Measurements from ENCODE around the gene CNIH1.
A peak's percentile ranks its signal among the peaks of the same experiment; 100 is the strongest.

The CNIH1 gene

DNA sequence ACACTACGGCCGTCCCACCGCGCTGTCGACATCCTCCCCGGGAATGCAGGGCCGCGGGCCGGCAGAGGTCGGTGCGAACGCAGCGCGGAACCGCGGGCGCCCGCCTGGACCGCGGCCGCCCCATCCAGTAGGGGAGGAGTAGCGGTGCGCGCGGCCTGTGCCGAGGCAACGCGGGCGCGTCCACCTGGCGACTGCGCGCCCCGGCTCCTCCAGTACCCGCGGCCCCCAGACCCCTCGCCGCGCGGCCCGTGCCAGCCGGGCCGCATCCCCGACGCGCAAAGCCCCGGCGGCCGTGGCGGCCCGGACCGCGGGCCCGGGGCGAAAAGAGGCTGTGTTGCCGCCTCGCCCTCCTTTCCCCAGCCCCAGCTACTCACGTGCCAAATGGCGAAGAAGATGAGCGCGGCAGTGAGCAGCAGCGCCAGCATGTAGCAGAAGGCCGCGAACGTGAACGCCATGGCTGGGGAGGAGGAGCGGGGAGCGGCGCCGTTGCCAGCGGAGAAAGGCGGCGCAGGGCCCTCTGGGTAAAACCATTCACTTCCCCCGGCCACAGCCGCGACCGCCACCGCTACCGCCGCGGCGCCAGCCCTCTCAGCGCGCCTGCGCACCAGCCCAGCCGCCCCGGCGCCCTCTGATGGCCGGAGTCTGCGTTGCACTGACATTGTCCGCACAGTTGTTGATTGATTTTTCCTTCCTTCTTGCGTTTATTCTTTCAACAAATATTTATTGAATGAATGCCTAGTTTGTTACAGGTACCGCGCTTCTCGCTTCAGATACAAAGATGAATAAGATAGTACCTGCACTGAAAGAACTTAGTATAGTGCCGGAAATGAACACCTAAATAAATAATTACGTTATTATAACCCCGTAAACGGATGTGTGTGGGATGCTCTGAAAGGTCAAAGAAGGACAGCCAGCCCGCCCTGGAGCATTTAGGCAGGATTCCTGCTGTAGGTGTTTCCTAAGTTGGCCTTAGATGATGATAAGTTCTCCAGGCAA lies at the start of gene CNIH1:
TSS of gene CNIH1 (minus strand) at position 502 of the 996 bp plus-strand sequence. CDS start at position 455, 47 bp downstream.
- FAIRE-seq: peak; percentile 75
- peak; percentile 85 for TF ChIP-seq POLR2A (IDR thresholded peaks at IDR 0.05; ENCODE audit: low read depth, low read length)
- peak; percentile 86 for DNase-seq (ENCODE audit: insufficient read length, low spot score)

DNA sequence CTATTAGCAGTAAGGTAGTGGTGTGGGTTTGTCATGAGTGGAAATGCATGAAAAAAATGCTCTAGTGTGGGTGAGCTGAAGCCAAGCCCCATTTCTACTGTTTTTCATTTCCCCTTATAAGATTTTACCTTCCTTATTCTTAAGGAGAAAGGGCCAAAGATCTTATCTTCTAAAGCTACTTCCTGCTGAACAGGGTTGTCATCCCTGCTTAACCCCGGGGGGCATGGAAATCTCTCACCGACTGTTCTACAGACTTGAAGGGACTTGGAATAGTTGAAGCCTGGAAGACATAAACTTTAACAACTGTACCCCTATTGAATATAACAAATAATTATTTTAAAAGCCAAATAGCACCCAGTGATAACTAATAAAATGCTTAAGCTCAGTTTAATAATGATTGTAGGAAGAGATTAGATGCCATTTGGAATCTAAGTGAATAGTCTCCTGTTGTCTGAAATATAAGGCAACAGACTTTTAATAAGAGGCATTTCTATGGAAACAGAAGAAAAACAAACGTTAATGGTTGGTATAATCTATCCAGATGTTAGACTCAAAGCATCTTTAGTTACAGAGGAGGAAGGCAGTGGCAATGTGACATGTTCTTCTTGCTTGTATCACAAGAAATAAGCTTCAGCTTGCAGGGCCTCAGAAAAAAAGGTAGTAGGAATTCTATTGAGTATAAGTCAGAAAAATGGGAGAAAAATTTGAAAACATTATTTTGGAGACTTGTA lies 49.4 kb upstream of the CNIH1 start:
- DNase-seq (ENCODE audit: insufficient read length, low spot score) (no peak), FAIRE-seq (no peak)
- no peak for TF ChIP-seq POLR2A (IDR thresholded peaks at IDR 0.05; ENCODE audit: low read depth, low read length)

DNA sequence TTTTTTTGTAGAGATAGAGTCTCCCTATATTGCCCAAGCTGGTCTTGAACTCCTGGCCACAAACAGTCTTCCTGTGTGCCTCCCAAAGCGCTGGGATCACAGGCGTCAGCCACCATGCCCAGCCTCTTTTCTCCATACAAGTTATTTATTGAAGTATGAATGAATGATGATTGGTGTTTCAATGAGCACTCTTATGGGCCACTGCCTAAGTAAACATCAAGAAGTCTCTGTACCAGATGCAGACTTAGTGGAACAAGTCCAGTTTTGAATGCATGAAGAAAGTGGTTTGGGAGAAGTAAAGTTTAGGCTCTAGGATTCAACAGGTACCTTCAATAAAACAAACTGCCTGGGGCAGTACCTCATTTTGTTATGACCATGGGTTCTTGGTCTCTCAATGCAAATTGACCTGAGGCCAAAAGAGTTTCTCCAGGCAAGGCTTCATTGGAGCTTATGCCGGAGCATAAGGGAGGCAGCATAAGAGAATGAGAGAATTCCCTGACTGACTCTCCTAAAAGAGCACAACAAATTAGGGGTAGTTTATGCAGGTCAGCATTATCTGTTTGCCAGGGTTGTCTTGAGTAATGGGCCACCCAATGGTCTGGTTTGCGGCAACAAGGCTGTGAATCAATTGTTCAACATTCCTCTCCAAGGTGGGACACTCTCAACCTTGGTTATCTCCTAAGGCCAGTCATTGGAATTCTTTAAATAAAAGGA lies 48.7 kb upstream of the CNIH1 start:
- no peak for DNase-seq (ENCODE audit: insufficient read length, low spot score)
- TF ChIP-seq POLR2A (IDR thresholded peaks at IDR 0.05; ENCODE audit: low read depth, low read length): no peak
- no peak for FAIRE-seq

DNA sequence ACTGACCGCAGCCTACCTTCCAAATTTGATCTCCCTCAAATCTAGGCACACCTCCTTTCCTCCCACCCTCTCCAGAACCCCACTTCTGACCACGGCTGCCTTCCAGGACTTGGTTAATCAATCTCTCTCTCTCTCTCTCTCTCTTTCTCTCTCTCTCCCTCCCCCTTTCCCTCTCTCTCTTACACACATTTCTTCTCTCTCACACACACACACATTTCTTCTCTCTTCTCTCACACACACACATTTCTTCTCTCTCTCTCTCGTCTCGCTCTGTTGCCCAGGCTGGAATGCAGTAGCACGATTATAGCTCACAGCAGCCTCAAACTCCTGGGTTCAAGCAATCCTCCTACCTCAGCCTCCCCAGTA lies 48.1 kb upstream of the CNIH1 start:
- FAIRE-seq (peak; percentile 23), DNase-seq (ENCODE audit: insufficient read length, low spot score) (no peak)
- no peak for TF ChIP-seq POLR2A (IDR thresholded peaks at IDR 0.05; ENCODE audit: low read depth, low read length)

DNA sequence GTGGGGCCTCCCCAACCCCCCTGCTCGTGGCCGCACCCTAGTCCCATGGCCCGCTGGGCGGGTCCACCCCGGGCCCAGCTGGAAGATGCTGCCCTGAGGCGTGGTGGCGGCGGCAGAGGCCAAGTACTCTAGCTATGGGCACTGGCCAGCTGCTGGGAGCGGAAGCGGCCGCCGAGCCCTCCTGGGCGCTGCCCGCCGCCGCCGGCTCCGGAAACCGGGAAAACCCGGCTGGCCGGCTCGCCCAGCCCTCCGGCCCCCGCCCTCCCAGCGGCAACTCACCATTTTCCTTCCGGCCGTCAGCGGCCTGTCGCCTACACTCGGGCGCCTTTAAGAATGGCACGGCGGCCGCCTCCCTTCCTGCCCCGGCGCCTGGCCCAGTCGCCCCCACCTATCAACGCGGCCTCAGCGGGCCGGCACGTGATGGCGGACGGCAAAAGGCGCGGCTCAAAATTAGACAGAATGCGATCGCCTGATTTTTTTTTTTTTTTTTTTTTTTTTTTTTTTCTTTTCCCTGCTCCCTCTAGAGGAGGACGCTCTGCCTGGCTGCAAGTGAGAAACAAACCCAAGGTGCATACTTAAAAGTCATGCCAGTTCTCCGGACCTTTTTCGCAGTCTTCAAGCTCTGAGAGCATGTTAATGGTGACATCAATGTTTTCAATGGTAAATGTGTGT lies 47.6 kb upstream of the CNIH1 start, which contains the start of gene GMFB:
TSS of gene GMFB (minus strand) at position 335 of the 672 bp plus-strand sequence. CDS start at position 282, 53 bp downstream.
- peak; percentile 58 for DNase-seq (ENCODE audit: insufficient read length, low spot score)
- peak; percentile 53 for TF ChIP-seq POLR2A (IDR thresholded peaks at IDR 0.05; ENCODE audit: low read depth, low read length)
- FAIRE-seq: no peak

DNA sequence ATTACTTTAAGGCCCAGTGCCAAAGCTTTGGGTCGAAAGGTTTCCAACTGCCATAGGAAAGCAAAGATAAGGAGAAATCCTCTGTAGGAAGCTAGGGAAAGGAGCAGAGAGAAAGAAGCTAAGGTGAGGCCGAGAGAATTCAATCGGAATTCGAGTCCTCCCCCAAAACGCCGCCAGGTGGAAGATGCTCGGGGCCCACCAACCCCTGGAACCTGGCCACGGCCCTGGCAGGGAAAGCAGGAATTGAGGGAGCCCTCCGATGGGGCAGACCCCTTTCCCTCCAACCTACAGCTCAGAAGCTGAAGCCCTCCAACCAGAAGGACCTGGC lies 47.1 kb upstream of the CNIH1 start:
- TF ChIP-seq POLR2A (IDR thresholded peaks at IDR 0.05; ENCODE audit: low read depth, low read length): no peak
- FAIRE-seq (no peak), DNase-seq (ENCODE audit: insufficient read length, low spot score) (no peak)

DNA sequence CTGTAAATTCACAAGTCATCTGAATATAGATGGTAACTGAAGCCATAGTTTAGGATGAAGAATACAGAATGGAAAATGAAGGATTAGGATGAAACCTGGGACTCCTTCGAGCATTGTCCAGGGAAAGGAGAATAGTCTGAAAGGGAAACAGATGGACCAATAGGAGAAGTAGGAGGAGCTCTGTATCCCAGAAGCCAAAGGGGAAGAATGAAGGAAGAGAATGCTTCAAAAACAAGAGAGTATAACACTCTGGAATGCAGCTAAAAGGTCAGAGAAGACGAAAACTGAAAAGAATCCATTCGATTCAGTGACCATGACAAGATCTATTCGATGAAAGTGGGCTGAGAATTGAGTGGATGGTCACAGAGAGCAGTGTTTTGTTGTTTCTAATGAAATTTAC lies 46.6 kb upstream of the CNIH1 start:
- DNase-seq (ENCODE audit: insufficient read length, low spot score): peak; percentile 26
- FAIRE-seq: peak; percentile 69
- no peak for TF ChIP-seq POLR2A (IDR thresholded peaks at IDR 0.05; ENCODE audit: low read depth, low read length)

DNA sequence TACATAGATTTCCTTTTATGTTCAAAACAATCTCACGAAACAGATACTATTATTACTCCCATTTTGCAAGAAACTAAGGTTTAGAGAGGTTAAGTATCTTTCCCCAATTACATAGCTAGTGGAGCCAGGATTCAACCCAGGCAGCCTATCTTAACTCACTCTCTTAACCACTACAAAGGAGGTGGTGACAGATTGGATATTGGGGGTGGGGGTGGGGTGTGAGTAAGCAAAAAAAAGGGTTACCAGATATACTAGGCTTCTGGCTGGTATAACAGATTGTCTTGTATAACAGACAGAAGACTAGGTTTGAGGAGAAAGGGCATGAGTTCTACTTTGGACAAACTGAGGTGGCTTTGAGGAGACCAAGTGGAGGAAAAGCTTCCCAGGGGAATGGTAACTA lies 45.5 kb upstream of the CNIH1 start:
- no peak for TF ChIP-seq POLR2A (IDR thresholded peaks at IDR 0.05; ENCODE audit: low read depth, low read length)
- DNase-seq (ENCODE audit: insufficient read length, low spot score) (no peak), FAIRE-seq (no peak)

DNA sequence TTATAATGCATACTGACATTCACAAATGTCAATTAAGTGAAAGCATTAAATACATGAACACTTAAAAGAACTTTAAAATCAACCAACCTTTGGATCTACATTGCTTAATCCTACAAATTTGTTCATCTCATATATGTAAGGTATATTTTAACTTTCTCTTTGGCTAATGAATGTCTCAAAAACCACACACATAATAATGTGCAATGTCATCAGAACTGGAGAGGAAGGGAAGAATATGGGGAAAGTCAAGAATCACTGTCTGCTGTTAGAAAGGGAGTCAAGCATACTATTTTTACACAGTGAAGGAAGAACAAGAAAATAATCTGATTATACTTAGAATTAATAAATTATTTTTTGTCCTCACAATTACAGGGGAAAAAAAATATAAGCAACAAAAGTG lies 42.7 kb upstream of the CNIH1 start:
- DNase-seq (ENCODE audit: insufficient read length, low spot score) (no peak), FAIRE-seq (no peak)
- TF ChIP-seq POLR2A (IDR thresholded peaks at IDR 0.05; ENCODE audit: low read depth, low read length): no peak

DNA sequence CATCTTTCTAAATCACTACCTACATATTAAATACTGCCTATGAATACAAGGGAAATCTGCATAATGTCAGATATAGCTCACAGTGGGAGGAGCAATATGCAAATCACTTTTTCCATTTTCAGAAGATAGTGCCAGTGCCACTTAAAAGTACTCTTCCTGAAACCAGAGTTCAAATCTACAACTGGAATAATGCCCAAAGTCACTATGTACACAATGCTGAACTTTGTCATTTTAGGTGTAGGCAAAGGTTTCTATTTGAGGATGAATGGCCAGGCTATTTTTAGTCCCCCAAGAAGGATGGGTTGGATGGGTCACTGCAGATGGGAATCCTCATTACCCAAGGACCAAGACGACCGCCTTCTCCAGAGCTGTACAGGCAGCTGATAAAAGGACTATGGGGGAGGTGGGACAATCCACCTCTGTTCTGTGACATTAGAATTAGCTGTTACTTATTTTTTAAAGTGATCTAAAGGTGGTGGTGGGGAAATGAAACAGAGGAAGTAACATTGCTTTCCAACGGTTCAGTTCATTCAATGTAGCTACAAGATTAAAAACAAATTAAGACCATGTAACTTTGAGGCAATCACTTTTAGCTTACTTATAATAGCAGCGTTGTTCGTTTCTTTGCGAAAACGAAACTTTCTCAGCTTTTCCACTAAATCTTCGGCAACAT lies 42.0 kb upstream of the CNIH1 start:
- DNase-seq (ENCODE audit: insufficient read length, low spot score) (no peak), FAIRE-seq (peak; percentile 11)
- no peak for TF ChIP-seq POLR2A (IDR thresholded peaks at IDR 0.05; ENCODE audit: low read depth, low read length)

DNA sequence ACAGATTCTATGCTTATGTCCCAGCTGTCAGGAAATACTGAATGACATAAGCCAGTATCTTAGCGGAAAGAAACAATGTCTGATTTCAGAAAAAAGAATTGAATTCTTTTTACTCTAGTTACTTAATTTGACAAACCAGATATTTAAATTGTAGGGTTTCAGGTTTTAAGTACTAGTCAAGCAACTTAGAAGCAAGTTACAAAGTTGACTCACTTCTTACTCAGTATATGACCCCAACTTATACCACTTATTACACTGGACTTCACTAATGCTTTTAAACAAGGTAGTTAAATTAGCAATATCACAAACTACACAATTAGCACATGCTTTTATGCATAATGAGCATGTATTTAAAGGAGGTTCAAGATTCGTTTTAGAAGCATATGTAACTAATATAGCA lies 40.5 kb upstream of the CNIH1 start:
- FAIRE-seq: no peak
- no peak for TF ChIP-seq POLR2A (IDR thresholded peaks at IDR 0.05; ENCODE audit: low read depth, low read length)
- no peak for DNase-seq (ENCODE audit: insufficient read length, low spot score)

DNA sequence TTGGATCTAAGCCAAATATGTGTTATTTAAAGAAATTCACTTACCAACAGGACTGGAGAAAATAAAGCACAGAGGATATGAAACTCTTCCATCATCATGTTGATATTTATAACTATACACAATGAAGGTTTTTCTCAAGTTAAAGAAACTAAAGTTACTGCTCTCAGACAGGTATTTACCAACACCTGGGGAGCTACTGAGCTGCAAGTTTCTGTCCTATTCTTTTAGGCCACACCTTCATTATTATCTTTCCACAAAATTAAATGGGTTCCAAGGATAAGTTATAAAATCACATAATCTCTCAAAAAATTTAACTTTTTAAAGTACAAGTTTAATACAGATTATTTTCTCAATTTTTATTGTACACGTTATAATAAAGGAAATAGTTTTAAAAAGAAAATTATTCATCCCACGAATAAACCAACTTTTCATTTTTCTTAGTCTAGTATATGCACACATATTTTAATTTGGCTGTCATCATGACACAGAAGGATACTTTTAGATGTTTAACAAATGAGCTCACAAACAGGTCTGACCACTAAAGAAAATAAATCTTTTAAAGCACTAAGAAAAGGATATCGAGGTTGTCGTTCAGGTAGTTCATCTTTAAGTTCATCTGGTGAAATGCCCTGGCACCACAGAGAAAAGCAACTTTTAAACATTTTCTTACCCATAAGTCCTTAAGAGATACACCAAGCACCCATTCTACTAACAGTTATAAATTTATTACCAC lies 39.8 kb upstream of the CNIH1 start:
- no peak for FAIRE-seq
- no peak for TF ChIP-seq POLR2A (IDR thresholded peaks at IDR 0.05; ENCODE audit: low read depth, low read length)
- DNase-seq (ENCODE audit: insufficient read length, low spot score): no peak
